Spleen (tissue), 7 donors: ENCODE results near the gene HOXA7.

Experiments used
- POLR2A ChIP-seq, 3 donors: fragments of 450-650 bp; IDR thresholded peaks; one replicate each; pipeline ENCODE4 v1.5.1; 2017; ENCODE audit warnings: antibody characterized with exemption in 3 of 3, mild to moderate bottlenecking in 1 of 3
- POLR2AphosphoS5 ChIP-seq, 3 donors: sonication (generic); formaldehyde crosslinking; IDR thresholded peaks; one replicate each; pipeline ENCODE4 v1.5.1; 2017; ENCODE audit warnings: antibody characterized with exemption in 3 of 3
- TF ChIP-seq, protein P1 (sequence below), 11 experiments: fragments of 200-600 bp in 7 of 11; fragments of 450-650 bp in 4 of 11; sonication (generic) in 4 of 11; IDR thresholded peaks in 8 of 11; conservative IDR thresholded peaks in 3 of 11; 1 replicate in 7 of 11; 2 replicates in 4 of 11; pipeline versions ENCODE4 v1.4.0 to v1.8.0; 2016 to 2021; ENCODE audit warnings: antibody characterized with exemption in 11 of 11, inconsistent platforms in 4 of 11, mild to moderate bottlenecking in 1 of 11
- donor health status: DM: no; HTN: no; CAD: no; lungs with moderate emphysema.
- donor health status: DM: no; HTN: no; CAD: no.
- donor health status: DM: no; HTN: no; CAD: no.

DNA sequence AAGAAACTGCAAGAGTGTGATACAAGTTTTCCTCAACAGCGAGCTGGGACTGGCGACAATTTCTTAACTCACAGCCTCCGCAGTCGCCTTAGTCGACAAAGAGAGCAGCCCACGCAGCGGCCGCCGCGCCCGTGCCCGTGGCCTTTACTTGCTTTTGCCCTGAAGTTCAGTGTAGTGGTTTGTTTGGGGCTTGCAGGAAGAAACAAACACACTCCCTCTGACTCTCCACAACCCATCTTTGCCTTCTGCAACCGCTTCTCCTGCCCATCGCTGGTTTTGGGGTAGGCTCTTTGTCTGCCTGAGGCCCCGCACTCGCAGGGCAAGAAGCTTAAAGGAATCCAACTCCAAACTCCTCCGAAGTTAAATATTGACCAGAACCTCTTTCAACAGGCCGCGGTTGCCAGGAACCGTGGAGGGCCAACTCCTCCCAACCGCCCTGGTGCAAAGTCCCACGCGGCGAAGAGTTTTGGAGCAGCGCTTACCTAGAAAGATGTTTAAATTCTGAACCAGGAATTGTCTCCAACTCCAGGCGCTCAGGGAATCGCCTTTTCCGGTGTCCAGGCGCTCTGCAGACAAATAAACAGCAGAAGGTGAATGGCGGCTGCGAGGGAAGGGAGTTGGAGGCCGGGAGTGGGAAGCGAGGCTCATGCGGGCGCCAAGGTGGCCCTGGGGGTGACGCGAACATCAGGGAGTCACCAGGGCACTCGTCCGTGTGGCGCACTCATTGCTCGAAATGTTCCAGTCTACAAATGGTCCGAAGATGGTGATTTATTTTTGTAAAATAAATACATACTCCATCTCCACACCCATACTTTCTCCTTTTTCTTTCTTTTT is 34.2 kb downstream of the HOXA7 start:
- TF ChIP-seq, protein P1, sequence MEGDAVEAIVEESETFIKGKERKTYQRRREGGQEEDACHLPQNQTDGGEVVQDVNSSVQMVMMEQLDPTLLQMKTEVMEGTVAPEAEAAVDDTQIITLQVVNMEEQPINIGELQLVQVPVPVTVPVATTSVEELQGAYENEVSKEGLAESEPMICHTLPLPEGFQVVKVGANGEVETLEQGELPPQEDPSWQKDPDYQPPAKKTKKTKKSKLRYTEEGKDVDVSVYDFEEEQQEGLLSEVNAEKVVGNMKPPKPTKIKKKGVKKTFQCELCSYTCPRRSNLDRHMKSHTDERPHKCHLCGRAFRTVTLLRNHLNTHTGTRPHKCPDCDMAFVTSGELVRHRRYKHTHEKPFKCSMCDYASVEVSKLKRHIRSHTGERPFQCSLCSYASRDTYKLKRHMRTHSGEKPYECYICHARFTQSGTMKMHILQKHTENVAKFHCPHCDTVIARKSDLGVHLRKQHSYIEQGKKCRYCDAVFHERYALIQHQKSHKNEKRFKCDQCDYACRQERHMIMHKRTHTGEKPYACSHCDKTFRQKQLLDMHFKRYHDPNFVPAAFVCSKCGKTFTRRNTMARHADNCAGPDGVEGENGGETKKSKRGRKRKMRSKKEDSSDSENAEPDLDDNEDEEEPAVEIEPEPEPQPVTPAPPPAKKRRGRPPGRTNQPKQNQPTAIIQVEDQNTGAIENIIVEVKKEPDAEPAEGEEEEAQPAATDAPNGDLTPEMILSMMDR (IDR thresholded peaks at IDR 0.05 in 8 of 11, conservative IDR thresholded peaks at IDR 0.05 in 3 of 11) = no peak
- peak in 1 of 3 donors; percentile 50 for TF ChIP-seq POLR2AphosphoS5 (IDR thresholded peaks at IDR 0.05)
- no peak for TF ChIP-seq POLR2A (IDR thresholded peaks at IDR 0.05)
